ENCODE results near the gene PHYKPL.

Gene PHYKPL

DNA sequence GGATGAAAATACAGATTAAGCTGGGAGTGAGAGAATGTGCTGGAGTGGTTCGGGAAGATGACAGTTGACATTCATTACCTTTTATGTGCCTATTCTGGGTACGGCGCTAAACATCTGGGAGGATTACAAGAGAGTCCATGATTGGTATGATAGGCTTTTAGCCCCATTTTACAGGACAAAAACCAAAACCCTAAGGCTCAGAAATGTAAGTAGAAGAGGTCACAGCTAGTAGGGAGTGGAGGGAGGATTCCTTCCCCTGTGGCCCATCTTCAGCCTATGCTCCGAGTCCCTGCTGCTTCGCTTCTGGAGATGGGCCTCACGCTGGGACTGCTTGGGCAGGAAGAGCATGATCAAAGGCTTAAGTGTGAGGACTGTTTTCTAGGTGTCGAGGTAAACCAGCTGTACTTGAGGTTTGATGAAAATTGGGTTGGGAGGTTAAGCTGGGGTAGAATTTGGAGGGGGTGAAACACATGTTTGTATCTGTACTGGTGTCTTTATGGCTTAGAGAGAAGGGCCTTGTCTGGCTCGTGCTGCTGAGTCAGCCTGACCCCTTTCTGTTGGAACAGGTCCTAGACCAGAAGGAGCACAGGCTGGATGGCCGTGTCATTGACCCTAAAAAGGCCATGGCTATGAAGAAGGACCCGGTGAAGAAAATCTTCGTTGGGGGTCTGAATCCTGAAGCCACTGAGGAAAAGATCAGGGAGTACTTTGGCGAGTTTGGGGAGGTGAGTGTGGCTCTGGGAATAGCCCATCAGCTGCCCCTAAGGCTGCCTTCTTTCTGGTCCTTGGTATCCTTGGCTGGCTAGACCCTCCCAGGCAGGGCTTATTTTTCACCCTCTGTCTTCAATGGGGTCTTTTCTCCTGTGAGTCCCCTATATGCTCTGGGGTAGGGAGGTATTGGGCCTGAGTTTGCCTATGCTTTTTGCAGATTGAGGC, 26.2 kb downstream of the PHYKPL start:
- DNase-seq (ENCODE audit: low spot score), result no peak
- TF ChIP-seq, protein P1, sequence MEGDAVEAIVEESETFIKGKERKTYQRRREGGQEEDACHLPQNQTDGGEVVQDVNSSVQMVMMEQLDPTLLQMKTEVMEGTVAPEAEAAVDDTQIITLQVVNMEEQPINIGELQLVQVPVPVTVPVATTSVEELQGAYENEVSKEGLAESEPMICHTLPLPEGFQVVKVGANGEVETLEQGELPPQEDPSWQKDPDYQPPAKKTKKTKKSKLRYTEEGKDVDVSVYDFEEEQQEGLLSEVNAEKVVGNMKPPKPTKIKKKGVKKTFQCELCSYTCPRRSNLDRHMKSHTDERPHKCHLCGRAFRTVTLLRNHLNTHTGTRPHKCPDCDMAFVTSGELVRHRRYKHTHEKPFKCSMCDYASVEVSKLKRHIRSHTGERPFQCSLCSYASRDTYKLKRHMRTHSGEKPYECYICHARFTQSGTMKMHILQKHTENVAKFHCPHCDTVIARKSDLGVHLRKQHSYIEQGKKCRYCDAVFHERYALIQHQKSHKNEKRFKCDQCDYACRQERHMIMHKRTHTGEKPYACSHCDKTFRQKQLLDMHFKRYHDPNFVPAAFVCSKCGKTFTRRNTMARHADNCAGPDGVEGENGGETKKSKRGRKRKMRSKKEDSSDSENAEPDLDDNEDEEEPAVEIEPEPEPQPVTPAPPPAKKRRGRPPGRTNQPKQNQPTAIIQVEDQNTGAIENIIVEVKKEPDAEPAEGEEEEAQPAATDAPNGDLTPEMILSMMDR (IDR thresholded peaks at IDR 0.05; ENCODE audit: extremely low read depth, missing control alignments), result no peak

DNA sequence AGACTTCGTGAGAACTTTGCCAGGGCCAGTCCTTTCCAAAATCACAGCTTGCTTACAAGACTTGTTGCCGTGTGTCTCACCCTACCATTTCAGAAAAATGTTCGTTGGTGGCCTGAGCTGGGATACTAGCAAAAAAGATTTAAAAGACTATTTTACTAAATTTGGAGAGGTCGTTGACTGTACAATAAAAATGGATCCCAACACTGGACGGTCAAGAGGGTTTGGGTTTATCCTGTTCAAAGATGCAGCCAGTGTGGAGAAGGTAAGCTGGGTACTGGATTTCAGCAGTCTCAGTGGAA, 26.9 kb downstream of the PHYKPL start:
- TF ChIP-seq, protein P1 (IDR thresholded peaks at IDR 0.05; ENCODE audit: extremely low read depth, missing control alignments), result no peak

DNA sequence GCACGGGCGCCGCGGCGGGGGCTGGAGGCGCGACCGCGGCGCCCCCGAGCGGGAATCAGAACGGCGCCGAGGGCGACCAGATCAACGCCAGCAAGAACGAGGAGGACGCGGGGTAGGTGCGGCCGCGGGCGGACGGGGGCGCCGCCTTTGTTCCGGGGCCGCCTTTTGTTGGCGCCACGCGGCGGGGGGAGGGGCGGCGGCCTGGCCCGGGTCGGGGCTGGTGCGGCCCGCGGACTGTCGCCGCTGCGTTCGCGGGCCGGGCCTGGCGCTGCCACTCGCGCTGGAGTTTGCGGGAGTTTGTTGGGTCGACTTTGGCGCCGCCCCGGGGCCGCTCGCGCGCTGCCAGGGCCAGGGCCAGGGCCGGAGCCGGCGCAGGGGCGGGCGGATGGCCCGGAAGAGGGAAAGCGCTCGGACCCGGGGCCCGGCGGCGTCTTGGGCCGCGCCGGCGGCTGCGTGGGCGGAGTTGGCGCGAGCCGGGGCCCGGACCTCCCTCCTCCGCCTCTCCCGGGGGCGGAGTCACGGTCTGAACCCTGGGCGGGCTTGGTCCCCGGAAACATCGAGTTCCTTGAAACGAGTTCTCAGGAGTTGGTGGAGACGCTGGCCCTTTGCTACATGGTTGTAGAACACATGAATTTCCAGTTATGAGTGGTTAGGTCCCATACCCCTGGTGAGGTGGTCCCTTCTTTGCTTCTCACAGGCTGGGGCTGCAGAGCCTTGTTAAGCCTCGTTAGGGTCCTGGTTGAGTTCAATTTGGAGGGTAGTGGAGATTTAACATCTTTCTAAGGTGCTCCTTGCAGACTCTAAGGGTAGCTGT, 27.5 kb downstream of the PHYKPL start:
- TF ChIP-seq, protein P1 (IDR thresholded peaks at IDR 0.05; ENCODE audit: extremely low read depth, missing control alignments), result no peak
- peak; percentile 95 for DNase-seq (ENCODE audit: low spot score)

More for the DNA sequence above, 26.9 kb downstream of the PHYKPL start:
- no peak for DNase-seq (ENCODE audit: low spot score)

DNA sequence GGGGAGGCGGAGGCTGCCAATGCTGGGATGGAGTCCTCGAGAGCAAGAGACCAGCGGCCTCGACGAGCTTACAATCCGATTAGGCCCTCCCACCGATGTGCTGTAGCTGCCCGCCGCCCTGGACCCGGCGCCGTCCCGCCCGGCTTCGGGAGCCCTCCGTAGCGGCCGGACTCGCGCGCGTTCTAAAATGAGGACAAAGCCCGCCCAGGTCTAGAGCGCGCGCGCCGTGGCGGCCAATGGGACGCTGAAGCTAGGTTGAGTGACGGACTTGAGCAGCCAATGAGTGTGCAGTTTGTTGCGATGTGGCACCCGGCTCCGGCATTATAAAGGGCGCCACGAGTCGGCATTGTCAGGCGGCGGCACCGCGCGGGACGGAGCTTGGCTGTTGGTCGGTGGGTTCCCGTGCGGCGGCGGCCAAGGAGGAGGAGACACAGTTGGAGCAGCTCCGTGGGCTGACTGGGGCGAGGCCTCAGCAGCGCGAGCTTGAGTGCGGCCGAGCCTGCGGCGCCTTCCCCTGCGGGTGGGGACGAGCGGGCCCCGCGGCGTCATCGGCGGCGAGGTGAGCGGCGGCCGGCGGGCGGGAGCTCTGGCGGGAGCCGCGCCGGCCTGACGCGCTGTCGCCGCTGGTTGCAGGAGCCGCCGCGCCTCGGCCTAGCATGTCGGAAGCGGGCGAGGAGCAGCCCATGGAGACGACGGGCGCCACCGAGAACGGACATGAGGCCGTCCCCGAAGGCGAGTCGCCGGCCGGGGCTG, 28.2 kb downstream of the PHYKPL start, which contains the start of gene HNRNPAB:
HNRNPAB (plus strand) TSS at position 352 of the 753 bp plus-strand sequence; CDS start at position 657, 305 bp downstream.
- TF ChIP-seq, protein P1 (IDR thresholded peaks at IDR 0.05; ENCODE audit: extremely low read depth, missing control alignments), result no peak
- DNase-seq (ENCODE audit: low spot score), result peak; percentile 99

DNA sequence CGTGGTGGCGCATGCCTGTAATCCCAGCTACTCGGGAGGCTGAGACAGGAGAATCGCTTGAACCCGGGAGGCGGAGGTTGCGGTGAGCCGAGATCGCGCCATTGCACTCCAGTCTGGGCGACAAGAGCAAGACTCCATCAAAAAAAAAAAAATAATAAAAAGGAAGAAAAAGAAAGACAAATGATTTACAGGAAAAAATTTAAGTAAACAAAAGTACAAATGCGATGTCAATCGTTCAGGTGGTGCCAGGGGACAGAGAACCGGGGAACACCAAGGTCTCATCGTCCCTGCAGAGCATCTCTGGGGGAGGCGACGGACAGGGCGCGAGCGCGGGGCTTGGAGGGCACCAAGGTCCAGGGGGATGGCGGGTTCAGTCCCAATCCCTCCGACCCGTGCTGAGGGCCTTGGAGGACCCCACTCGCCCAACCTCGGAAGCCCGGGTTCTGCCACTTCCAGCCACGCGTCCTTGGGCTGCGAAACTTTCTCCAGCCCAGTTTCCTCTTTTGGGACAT, 28.9 kb downstream of the PHYKPL start:
- DNase-seq (ENCODE audit: low spot score), result peak; percentile 61
- TF ChIP-seq, protein P1 (IDR thresholded peaks at IDR 0.05; ENCODE audit: extremely low read depth, missing control alignments), result no peak

DNA sequence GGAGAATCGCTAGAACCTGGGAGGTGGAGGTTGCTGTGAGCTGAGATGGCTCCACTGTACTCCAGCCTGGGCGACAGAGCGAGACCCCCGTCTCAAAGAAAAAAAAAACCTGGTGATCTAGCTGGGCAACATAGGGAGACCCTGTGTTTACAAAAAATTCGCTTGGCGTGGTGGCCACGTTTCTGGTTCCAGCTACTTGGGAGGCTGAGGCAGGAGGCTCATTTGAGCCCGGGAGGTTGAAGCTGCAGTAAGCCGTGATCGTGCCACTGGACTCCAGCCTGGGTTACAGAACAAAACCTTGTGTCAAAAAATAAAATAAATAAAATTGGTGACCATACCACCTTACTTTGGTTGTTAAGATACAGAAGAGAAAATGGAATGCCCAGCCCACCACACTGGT, 30.1 kb downstream of the PHYKPL start:
- TF ChIP-seq, protein P1 (IDR thresholded peaks at IDR 0.05; ENCODE audit: extremely low read depth, missing control alignments), result no peak
- no peak for DNase-seq (ENCODE audit: low spot score)
